ENCODE results near the gene DAGLA. TPM values are rescaled to one million over a fixed set of nuclear protein-coding genes. Genes with fewer than 3 reads are reported as not detected.

The DAGLA gene
- total RNA-seq, 4 donors from 2014 or later: 5.8 to 18.9 (median 10.2) TPM

GRCh38 chr11:61731211-61731951, 51.2 kb downstream of the DAGLA start:
- Histone ChIP-seq H3K4me1 (no peaks in the 10 kb centered on the region), H3K36me3 (peaks cover 0 to 41% (median 0%) of the 10 kb centered on the region in 3 donors), H3K27me3 (no peaks in the 10 kb centered on the region), H3K27ac (no peak overlapping the region), H3K9me3 (no peaks in the 10 kb centered on the region), H3K4me3 (no peak overlapping the region)
- no peak for DNase-seq
- TF ChIP-seq POLR2A (IDR thresholded peaks at IDR 0.05) (no peak), CTCF (IDR thresholded peaks at IDR 0.05) (no peak)

- no peaks in the 10 kb centered on the region for H3K27me3 ChIP-seq
- no peaks in the 10 kb centered on the region for H3K4me1 ChIP-seq
- H3K9me3 ChIP-seq: no peaks in the 10 kb centered on the region
- no peak overlapping the region for H3K27ac ChIP-seq
- H3K4me3 ChIP-seq: no peak overlapping the region
- DNase-seq: no peak
- TF ChIP-seq CTCF (IDR thresholded peaks at IDR 0.05) (no peak), POLR2A (IDR thresholded peaks at IDR 0.05) (no peak)
- peaks cover 0 to 37% (median 0%) of the 10 kb centered on the region in 3 donors for H3K36me3 ChIP-seq
These were observed 51.9 kb downstream of the DAGLA start for GRCh38 chr11:61731952-61732675.

GRCh38 chr11:61732705-61733104, 52.5 kb downstream of the DAGLA start:
- Histone ChIP-seq H3K9me3 (no peaks in the 10 kb centered on the region), H3K36me3 (peaks cover 0 to 39% (median 0%) of the 10 kb centered on the region in 3 donors), H3K4me3 (no peak overlapping the region), H3K4me1 (no peaks in the 10 kb centered on the region), H3K27ac (no peak overlapping the region), H3K27me3 (no peaks in the 10 kb centered on the region)
- no peak for DNase-seq
- TF ChIP-seq POLR2A (IDR thresholded peaks at IDR 0.05) (no peak), CTCF (IDR thresholded peaks at IDR 0.05) (no peak)

- Histone ChIP-seq H3K9me3 (no peaks in the 10 kb centered on the region), H3K36me3 (peaks cover 0 to 42% (median 0%) of the 10 kb centered on the region in 3 donors), H3K27ac (no peak overlapping the region), H3K4me3 (no peak overlapping the region), H3K4me1 (no peaks in the 10 kb centered on the region), H3K27me3 (no peaks in the 10 kb centered on the region)
- no peak for TF ChIP-seq POLR2A (IDR thresholded peaks at IDR 0.05)
- TF ChIP-seq CTCF (IDR thresholded peaks at IDR 0.05): peak; percentile 92 to 99 (median 98)
- DNase-seq: peak; percentile 78 to 93 (median 90)
These were observed 53.2 kb downstream of the DAGLA start for GRCh38 chr11:61733120-61733978.

DNA sequence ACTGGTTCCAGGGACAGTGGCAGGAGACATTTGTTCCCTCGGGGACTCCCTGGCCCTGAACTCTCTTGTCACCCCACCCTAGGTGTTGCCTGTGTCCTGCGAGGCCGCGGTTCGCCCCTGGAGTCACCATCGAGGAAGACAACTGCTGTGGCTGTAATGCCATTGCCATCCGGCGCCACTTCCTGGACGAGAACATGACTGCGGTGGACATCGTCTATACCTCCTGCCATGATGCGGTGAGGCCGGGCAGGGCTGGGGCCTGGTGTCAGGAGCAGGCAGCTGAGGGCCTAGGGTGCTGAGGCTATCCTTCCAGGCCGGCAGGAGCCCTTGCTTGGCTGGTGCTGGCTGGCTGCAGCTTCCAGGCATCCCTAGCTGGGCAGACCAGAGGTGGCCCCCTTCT, 54.6 kb downstream of the DAGLA start:
- Histone ChIP-seq H3K36me3 (peaks cover 0 to 41% (median 0%) of the 10 kb centered on the region in 3 donors), H3K9me3 (no peaks in the 10 kb centered on the region), H3K27ac (no peak overlapping the region), H3K4me1 (no peaks in the 10 kb centered on the region), H3K4me3 (no peak overlapping the region), H3K27me3 (no peaks in the 10 kb centered on the region)
- no peak for DNase-seq
- no peak for TF ChIP-seq CTCF (IDR thresholded peaks at IDR 0.05)
- no peak for TF ChIP-seq POLR2A (IDR thresholded peaks at IDR 0.05)
